GM12878 (cell line): ENCODE measurements around the gene POLK. TPM values are rescaled to one million over a fixed set of nuclear protein-coding genes. Genes with fewer than 3 reads are reported as not detected.
"Not testable (repeated sequence)": the region's sequence is repeated elsewhere in the genome, so short reads cannot be mapped to it uniquely, and the experiment has no call there.

Experiments
- ATAC-seq: fragments of 200-7000 bp; cut with Tn5 transposase; 3 replicates; pipeline ENCODE4 v1.9.1; 2020; ENCODE audit warnings: mild to moderate bottlenecking, moderate library complexity
- BruUV-seq: library from RNA; stranded (reverse); fragments of 400-500 nt; replicated peaks from 2 replicates; lab custom pipeline; 2021; lab: Mats Ljungman, UMichigan
- CTCF ChIA-PET: fragments of 300-600 bp; sonication (Branson Sonifier 250); formaldehyde crosslinking; extraction: SDS; loops from one replicate; lab custom pipeline; 2021; ENCODE audit warnings: inconsistent platforms; lab: Yijun Ruan, JAX
- POLR2A ChIA-PET: fragments of 350-600 bp; formaldehyde crosslinking; extraction: SDS; loops from one replicate; lab custom pipeline; 2021; ENCODE audit warnings: inconsistent platforms; lab: Charles Lee
- RAD21 ChIA-PET: fragments of 300-600 bp; sonication (Branson Sonifier 250); formaldehyde crosslinking; loops from one replicate; lab custom pipeline; 2023; ENCODE audit warnings: antibody characterized with exemption; ENCODE audit not compliant: unreplicated experiment; lab: Charles Lee
- SMC1A ChIA-PET: fragments of 300-600 bp; sonication (Branson Sonifier 250); formaldehyde crosslinking; loops from one replicate; lab custom pipeline; 2023; ENCODE audit not compliant: unreplicated experiment, uncharacterized antibody; lab: Charles Lee
- DNase-seq: peaks from one replicate; pipeline ENCODE4 v3.0.0-alpha.2; 2011; ENCODE audit warnings: low read depth, low spot score
- FAIRE-seq: peaks from 3 replicates; lab custom pipeline; 2011; peaks lifted over from hg19 to GRCh38; lab: Jason Lieb, UNC
- H2AFZ ChIP-seq: 2 replicates; pipeline ENCODE4 v1.6.0; 2011; ENCODE audit warnings: low read depth, low read length, control low read depth; ENCODE audit not compliant: control insufficient read depth
- H3K27ac ChIP-seq: 2 replicates; pipeline ENCODE4 v1.5.1; 2011; ENCODE audit warnings: control low read depth; ENCODE audit not compliant: control insufficient read depth, insufficient read depth
- H3K27me3 ChIP-seq, 2 experiments: replicated peaks in 1 of 2; 2 replicates each; pipeline versions ENCODE4 v1.6.0 to v1.6.1; 2011; ENCODE audit warnings: low read length in 1 of 2; ENCODE audit not compliant: control insufficient read depth in 2 of 2, insufficient read depth in 2 of 2
- H3K36me3 ChIP-seq, 2 experiments: 2 replicates each; pipeline ENCODE4 v1.5.1; 2011; ENCODE audit warnings: low read length in 1 of 2; ENCODE audit not compliant: control insufficient read depth in 2 of 2, insufficient read depth in 2 of 2
- H3K4me1 ChIP-seq: 2 replicates; pipeline ENCODE4 v1.6.1; 2011; ENCODE audit warnings: mild to moderate bottlenecking, low read length, moderate library complexity, mixed read lengths; ENCODE audit not compliant: control insufficient read depth, insufficient read depth
- H3K4me2 ChIP-seq: 2 replicates; pipeline ENCODE4 v1.6.0; 2011; ENCODE audit warnings: control low read depth; ENCODE audit not compliant: control insufficient read depth, insufficient read depth
- H3K4me3 ChIP-seq: fragments of 200-600 bp; sonication (generic); 2 replicates; pipeline ENCODE4 v1.5.1; 2016
- H3K79me2 ChIP-seq: 2 replicates; pipeline ENCODE4 v1.6.0; 2011; ENCODE audit warnings: low read length; ENCODE audit not compliant: control insufficient read depth, insufficient read depth
- H3K9ac ChIP-seq: 2 replicates; pipeline ENCODE4 v1.8.0; 2011; ENCODE audit warnings: low read length, control low read depth, mixed read lengths; ENCODE audit not compliant: control insufficient read depth, insufficient read depth
- H3K9me3 ChIP-seq: replicated peaks from 3 replicates; pipeline ENCODE4 v1.5.1; 2011; ENCODE audit warnings: mild to moderate bottlenecking, low read length; ENCODE audit not compliant: control insufficient read depth, insufficient read depth
- H4K20me1 ChIP-seq: 2 replicates; pipeline ENCODE4 v1.6.0; 2011; ENCODE audit not compliant: control insufficient read depth, insufficient read depth
- CBX5 ChIP-seq: sonication (generic); IDR thresholded peaks from 2 replicates; pipeline ENCODE4 v1.6.1; 2016; ENCODE audit warnings: low read depth, moderate library complexity, mild to moderate bottlenecking, inconsistent platforms
- HSF1 ChIP-seq: fragments of 150-350 bp; IDR thresholded peaks from 2 replicates; pipeline ENCODE4 v1.6.1; 2014; ENCODE audit warnings: mild to moderate bottlenecking, low read depth, low read length
- NFXL1 ChIP-seq: fragments of 450-650 bp; IDR thresholded peaks from 2 replicates; pipeline ENCODE4 v1.6.1; 2017; ENCODE audit warnings: antibody characterized with exemption, mild to moderate bottlenecking, borderline replicate concordance
- SREBF2 ChIP-seq: IDR thresholded peaks from 2 replicates; pipeline ENCODE4 v1.6.1; 2012; ENCODE audit warnings: mild to moderate bottlenecking, low read length
- WGBS: methylation state at CpG from one replicate; pipeline ENCODE4 v1.1.6; 2016; ENCODE audit warnings: low lambda C conversion rate; ENCODE audit not compliant: insufficient replicate concordance, insufficient coverage; ENCODE audit errors: missing lambda C conversion rate; 5-methylcytosine and 5-hydroxymethylcytosine counted together
- in situ Hi-C: fragments of 300-500 bp; cut with MboI; formaldehyde crosslinking; loops from 9 replicates; pipeline ENCODE4 v1.14.3; 2018; ENCODE audit warnings: mixed read lengths
- intact Hi-C: fragments of 100-400 bp; cut with micrococcal nuclease; formaldehyde crosslinking; loops from one replicate; pipeline ENCODE4 v1.14.2; 2022; ENCODE audit not compliant: unreplicated experiment
- polyA plus RNA-seq, 11 experiments: library from polyadenylated mRNA; depleted of rRNA in 4 of 11; unstranded in 6 of 11; stranded (reverse) in 5 of 11; fragments of >200 nt; fragmentation: Nextera tagmentation in 4 of 11; fragmentation: Illumina TruSeq in 1 of 11; extraction: Ambion mirVana in 4 of 11; extraction: Trizol in 1 of 11; gene quantifications; 1 replicate in 1 of 11; 2 replicates in 10 of 11; pipeline versions ENCODE4 v1.2.1 to v1.2.3, GENCODE V29; 2011 to 2016; ENCODE audit warnings: inconsistent platforms in 2 of 11, missing spikeins in 2 of 11, low read depth in 1 of 11
- total RNA-seq, 4 experiments: library from RNA; depleted of rRNA in 3 of 4; stranded (reverse); fragments of >200 nt in 3 of 4; fragmentation: Illumina TruSeq in 1 of 4; extraction: Trizol in 1 of 4; gene quantifications; 2 replicates each; pipeline versions ENCODE4 v1.2.1 to v1.2.3, GENCODE V29; 2013 to 2021
- TF ChIP-seq, protein P1 (sequence below): fragments of 450-650 bp; formaldehyde crosslinking; IDR thresholded peaks from 2 replicates; pipeline ENCODE4 v1.4.0; 2022; ENCODE audit warnings: mild to moderate bottlenecking, moderate library complexity

The POLK gene
- total and polyA plus RNA-seq, 10 of the 15 experiments (the other 5 are each of a cell fraction or from before 2014, with no cell fraction given), result 10.4 to 47.6 (median 29.0) TPM

GRCh38 chr5:75532190-75532589 lies 20.5 kb downstream of the POLK start:
- Histone ChIP-seq H3K4me2 (no peak overlapping the region), H3K9ac (no peak overlapping the region), H3K79me2 (peaks cover 74% of the 10 kb centered on the region), H4K20me1 (no peaks in the 10 kb centered on the region), H3K4me3 (no peak overlapping the region), H3K36me3 (peaks cover 0 to 12% of the 10 kb centered on the region in 2 experiments; a peak in 3 of 4 replicates), H3K27me3 (no peaks in the 10 kb centered on the region), H2AFZ (no peak overlapping the region), H3K27ac (no peak overlapping the region), H3K4me1 (no peaks in the 10 kb centered on the region), H3K9me3 (peaks cover 23% of the 10 kb centered on the region)
- TF ChIP-seq NFXL1 (no peak), SREBF2 (no peak), CBX5 (no peak), HSF1 (no peak)
- TF ChIP-seq, protein P1, sequence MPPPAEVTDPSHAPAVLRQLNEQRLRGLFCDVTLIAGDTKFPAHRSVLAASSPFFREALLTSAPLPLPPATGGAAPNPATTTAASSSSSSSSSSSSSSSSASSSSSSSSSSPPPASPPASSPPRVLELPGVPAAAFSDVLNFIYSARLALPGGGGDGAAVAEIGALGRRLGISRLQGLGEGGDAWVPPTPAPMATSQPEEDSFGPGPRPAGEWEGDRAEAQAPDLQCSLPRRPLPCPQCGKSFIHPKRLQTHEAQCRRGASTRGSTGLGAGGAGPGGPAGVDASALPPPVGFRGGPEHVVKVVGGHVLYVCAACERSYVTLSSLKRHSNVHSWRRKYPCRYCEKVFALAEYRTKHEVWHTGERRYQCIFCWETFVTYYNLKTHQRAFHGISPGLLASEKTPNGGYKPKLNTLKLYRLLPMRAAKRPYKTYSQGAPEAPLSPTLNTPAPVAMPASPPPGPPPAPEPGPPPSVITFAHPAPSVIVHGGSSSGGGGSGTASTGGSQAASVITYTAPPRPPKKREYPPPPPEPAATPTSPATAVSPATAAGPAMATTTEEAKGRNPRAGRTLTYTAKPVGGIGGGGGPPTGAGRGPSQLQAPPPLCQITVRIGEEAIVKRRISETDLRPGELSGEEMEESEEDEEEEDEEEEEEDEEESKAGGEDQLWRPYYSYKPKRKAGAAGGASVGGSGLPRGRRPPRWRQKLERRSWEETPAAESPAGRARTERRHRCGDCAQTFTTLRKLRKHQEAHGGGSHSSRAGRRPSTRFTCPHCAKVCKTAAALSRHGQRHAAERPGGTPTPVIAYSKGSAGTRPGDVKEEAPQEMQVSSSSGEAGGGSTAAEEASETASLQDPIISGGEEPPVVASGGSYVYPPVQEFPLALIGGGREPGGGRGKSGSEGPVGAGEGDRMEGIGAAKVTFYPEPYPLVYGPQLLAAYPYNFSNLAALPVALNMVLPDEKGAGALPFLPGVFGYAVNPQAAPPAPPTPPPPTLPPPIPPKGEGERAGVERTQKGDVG (CRISPR knock-in tag), result no peak
- intact Hi-C loops, result no loop called here
- ChIA-PET RAD21 (no interaction called here), CTCF (interaction anchor here (0.6 to 1.0 kb wide), 3 partner anchors 10 to 16 kb away, joined by 3 read pairs; no protein-coding TSS in a partner anchor), SMC1A (interaction anchor here (1.0 kb wide), 1 partner anchor 116 kb away, joined by 3 read pairs; no protein-coding TSS in a partner anchor), POLR2A (no interaction called here)
- WGBS, result 100% methylated on average over 2 of the region's 2 CpGs
- FAIRE-seq (no peak), ATAC-seq (no peak), DNase-seq (no peak)
- BruUV-seq, result no TSS peak
- in situ Hi-C loops, result no loop called here

GRCh38 chr5:75533716-75534115 lies 22.0 kb downstream of the POLK start:
- FAIRE-seq, RAD21 ChIA-PET, H3K27me3 ChIP-seq, H3K4me2 ChIP-seq, H4K20me1 ChIP-seq, H3K27ac ChIP-seq, ATAC-seq, H2AFZ ChIP-seq, in situ Hi-C loops, intact Hi-C loops, H3K9ac ChIP-seq, BruUV-seq, DNase-seq, H3K4me3 ChIP-seq, H3K4me1 ChIP-seq: not testable (repeated sequence)
- peaks cover 23% of the 10 kb centered on the region for H3K9me3 ChIP-seq
- peaks cover 64% of the 10 kb centered on the region for H3K79me2 ChIP-seq
- ChIA-PET SMC1A (interaction anchor here (1.2 to 1.7 kb wide), 3 partner anchors 28 to 121 kb away, joined by 3 to 6 read pairs (median 3); no protein-coding TSS in a partner anchor), CTCF (interaction anchor here (1.1 kb wide), 1 partner anchor 50 kb away, joined by 3 read pairs; no protein-coding TSS in a partner anchor), POLR2A (interaction anchor here (0.6 kb wide), 2 partner anchors 25 to 77 kb away, joined by 5 to 6 read pairs; no protein-coding TSS in a partner anchor)
- H3K36me3 ChIP-seq, result peaks cover 0 to 12% of the 10 kb centered on the region in 2 experiments; a peak in 3 of 4 replicates
- WGBS, result 92% methylated on average over 1 of the region's 1 CpG
